Measurements from ENCODE around the gene PAX7.

Gene PAX7

DNA sequence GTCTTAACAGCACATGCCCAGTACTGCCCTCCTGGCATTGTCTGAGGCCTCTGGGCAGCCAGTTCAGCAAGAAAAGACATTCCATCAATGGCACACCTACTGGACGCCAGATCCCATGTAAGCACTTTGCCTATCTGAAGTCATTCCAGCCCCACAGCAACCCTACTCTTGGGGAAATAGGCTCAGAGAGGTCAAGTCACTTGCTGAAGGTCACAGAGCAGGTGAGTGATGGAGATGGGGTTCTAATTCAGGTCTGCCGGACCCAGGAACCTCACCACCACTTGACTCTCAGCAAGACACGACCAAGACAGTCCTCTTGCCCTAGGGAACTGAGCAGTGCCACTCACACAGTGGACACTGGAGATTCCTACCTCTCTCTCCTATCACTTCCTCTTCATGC is 79.4 kb downstream of the PAX7 start:
- no peak for DNase-seq

- DNase-seq, result no peak
Observed at GRCh38 chr1:18711003-18711402, 80.4 kb downstream of the PAX7 start.

GRCh38 chr1:18711536-18712251 is 81.0 kb downstream of the PAX7 start:
- DNase-seq, result no peak

- DNase-seq, result no peak
Observed at GRCh38 chr1:18712252-18712600, 81.6 kb downstream of the PAX7 start.

DNA sequence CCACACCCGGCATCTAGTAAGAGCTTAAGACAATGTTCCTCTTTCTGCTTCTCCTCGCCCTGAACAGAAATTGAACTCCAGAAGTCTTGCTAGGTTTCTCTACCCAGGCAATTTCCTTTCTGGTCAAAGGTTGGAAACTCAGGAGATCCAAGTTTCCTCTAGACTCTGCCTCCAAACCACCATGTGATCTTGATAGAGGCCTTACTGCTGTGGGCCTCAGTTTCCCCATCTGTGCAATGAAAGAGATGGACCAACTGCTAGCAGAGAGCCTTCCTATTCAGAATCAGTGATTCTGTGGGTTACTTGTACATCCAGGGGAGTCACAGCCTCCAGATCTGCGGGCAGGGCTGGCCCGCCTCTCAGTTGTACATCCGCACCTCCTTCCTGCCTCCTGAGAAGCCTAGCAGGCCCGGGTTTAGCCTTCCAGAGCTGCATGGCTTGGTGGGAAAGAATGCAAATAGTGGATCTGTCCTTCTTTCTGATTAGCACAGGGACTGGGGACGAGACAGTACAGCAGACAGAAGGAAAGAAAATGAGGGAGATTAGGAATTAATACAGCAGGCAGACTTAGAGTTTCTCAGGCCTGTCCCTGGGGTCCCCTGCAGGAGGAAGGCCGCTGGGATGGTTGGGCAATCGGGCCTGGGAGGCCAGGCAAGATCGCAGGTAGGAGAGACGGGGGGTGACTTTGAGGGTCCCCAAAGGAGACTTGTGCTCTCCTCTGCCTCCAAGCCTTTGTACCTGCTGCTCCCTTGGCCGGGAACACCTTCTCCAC is 83.9 kb downstream of the PAX7 start:
- DNase-seq, result no peak

GRCh38 chr1:18716112-18716784 is 85.6 kb downstream of the PAX7 start:
- no peak for DNase-seq

- DNase-seq, result no peak
Observed at GRCh38 chr1:18716785-18717678, 86.4 kb downstream of the PAX7 start.

DNA sequence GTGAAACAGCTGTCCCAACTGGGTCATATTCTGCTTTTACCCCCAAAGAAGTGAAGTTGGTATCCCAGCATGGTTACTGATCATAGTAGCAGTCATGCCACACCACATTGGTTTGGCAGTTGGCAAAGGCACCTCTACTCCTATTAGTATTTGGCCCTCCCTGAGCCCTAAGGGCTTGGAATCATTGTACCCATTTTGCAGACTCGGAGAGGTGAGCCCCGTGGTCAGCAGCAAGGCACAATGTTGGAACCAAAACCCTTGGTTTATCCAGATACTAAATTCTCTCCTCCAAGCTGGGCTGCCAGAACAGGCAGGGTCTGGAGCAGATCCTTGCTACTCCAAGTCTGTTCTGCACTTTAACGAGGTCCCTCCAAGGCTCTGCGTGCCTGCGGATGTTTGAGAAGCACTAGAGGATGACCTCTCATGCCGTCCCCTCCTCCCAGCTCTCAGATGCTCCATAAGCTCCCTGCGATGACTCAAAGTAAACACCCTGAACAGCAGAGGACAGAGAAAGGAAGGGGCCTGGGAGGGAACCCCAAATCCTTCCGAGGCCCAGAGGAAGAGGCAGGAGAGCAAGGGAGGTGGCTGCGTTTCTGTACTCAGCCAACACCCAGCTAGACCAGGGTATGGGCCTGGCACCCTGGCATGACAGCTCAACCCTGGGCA is 89.3 kb downstream of the PAX7 start:
- no peak for DNase-seq

GRCh38 chr1:18721041-18721440 is 90.4 kb downstream of the PAX7 start:
- peak in 1 of 2 experiments; percentile 39 for DNase-seq

- DNase-seq, result no peak
Observed at GRCh38 chr1:18721776-18722175, 91.1 kb downstream of the PAX7 start.

DNA sequence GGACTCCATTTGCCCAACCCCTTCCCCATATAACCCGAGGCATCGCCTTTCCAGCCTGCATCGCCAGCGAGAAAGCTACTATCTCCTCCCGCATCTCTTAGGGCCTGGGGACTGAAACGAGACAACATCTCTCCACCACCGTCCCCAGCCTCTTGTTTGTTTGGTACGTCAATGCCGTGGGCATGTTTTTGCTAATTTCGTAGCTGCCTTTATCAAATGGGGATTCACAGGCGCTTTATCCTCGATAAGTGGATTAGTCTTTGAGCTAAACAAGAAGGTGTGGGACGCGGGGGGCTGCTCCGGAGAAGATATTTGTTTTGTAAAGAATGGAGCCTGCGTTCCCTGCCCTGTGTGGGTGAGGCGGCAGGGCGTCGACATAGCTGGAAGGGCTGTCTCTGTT is 91.6 kb downstream of the PAX7 start:
- DNase-seq, result peak in 1 of 2 experiments; percentile 54

DNA sequence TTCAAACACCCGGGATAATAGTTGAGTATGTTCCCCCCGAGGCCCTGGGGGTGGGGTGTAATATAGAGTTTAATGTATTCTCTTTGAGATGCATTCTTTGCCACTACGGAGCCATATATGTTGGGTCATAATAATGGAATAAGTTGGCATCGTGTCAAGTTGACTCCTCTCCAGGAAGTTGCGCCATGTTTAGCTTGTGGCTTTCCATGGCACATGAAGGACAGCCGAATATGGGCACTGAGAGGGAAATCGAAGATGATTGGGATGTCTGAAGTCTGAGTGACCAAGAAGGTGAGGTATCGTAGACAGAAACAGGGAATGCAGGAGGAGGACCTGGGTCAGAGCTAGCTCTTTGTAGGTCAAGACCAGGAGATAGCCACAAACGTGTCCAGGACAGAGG is 92.6 kb downstream of the PAX7 start:
- DNase-seq, result no peak

DNA sequence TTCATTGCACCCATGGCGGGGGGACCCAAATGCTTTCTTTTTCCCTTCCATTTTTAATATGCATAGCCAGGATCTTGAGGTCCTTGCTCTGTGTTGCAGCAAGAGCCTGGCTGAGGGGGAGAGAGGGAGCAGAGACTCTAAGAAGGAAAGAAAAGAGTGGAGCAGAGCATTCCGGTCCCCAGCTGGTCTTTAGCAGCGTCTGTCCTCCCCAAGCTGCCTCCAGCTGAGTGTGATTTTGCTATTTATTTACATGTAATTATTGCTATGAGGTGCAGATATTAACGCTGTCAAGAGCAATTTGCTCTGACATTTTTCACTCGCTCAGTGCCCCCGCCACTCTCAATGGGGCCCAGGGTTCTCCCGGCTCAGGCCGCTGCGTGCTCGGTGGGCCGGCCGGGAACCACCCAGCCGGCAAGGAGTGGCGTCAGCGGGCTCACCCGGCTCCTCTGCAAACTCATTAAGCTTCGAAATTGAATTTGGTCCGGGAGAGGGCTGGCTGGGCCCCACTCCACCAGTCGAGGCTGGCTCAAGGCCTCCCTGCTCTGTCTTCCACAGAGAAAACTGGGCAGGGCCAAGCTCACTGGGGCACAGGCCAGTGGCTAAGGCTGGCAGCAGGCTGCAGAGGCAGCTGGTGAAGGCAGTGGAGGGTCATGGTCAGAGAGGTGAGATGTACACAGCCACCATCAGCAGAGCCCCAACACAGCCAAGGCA is 93.2 kb downstream of the PAX7 start:
- DNase-seq, result no peak

DNA sequence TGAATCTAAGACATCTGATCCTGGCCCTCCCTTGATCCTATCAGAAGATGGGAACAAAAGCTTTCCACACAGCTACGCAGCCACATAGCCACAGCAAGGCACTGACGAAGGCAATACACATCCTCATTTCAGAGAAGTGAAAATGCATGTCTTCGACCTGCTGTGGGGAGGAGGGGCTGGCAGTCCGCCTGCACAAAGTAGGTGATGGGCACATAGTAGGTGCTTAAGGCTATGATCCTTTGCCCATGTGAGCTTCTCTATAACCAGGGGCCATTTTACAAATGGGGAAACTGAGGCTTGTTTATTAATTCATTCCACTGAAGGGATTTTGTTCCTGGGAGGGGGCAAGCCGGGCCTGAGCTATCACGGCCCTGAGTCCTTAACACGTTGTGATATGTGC is 94.2 kb downstream of the PAX7 start:
- DNase-seq, result no peak

- DNase-seq, result peak; percentile 57 to 67
Observed at GRCh38 chr1:18725231-18725895, 94.7 kb downstream of the PAX7 start.

- DNase-seq, result no peak
Observed at GRCh38 chr1:18726368-18726767, 95.7 kb downstream of the PAX7 start.

GRCh38 chr1:18727956-18728355 is 97.3 kb downstream of the PAX7 start:
- peak; percentile 13 to 75 for DNase-seq

DNA sequence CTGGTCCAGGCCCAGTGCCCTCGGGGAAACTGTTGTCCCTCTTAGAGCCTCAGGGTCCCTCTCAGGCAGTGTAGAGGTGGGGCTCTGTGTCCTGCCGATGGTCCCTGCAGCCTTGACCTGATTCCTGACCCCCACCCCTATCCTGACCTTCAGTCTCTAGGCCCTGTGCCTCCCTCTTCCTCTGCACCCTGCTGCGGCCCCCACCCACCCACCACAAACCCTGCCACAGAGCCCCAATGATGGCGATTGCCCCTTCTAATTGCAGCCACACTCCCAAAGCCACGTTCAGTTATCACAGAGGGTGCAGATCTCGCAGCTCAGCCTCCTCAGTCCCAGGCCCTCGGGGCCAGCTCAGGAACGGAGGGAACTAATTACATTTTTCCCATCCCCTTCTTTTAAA is 99.7 kb downstream of the PAX7 start:
- DNase-seq, result no peak

- no peak for DNase-seq
Observed at GRCh38 chr1:18731148-18731547, 100.5 kb downstream of the PAX7 start.

DNA sequence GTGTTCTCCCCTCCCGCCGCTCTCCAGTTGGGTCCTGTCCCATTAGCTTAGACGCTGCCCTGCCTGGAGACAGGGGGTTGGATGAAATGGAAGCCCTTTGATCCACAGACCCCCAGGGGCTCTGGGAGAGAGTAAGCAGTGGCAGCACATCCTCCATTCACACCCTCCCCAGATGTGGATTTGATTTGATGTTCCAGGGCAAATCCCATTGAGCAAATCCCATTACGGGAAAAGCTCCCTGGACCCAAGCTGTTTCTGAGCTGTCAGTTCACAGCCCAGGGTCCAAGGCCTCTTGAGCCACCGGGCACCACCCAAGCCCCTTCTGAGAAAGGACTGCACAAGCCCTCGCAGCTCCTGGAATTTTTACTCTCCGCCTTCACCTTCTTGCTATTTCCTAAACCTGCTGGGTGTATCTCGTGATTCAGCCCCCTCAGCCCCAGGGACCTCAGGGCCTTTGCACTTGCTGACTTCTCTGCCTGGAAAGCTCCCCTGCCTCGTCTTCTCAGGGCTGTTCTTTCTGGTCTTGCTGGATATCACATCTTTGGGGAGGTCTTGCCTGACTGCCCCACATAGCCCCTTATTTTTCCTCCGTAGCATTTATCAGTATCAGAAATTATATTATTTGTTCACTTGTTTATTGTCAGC is 101.1 kb downstream of the PAX7 start:
- no peak for DNase-seq

DNA sequence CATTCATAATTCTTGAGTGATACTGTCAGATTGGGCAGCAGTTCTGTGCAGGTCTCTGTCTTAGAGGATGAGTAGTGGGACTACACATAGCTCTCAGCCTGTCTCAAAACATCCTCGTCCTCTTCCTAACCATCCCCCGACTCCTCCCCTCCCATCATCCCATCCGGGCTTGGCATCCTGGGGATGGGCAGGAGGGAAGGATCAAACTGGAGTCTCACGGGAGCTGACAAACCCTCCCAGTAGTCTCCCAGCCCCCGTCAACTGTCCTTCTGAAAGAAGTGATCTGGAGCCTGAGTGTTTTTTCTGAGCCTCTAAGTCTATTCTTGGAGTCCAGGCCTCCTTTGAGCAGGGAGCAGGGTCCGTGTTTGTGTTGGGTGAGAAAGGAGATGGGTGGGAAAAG is 102.0 kb downstream of the PAX7 start:
- DNase-seq, result no peak

All from NCI-H524 (cell line).